Measurements from ENCODE around the gene KRT38.
A peak's percentile ranks its signal among the peaks of the same experiment; 100 is the strongest.
"Not testable (repeated sequence)": the region's sequence is repeated elsewhere in the genome, so short reads cannot be mapped to it uniquely, and the experiment has no call there.

KRT38 gene

DNA sequence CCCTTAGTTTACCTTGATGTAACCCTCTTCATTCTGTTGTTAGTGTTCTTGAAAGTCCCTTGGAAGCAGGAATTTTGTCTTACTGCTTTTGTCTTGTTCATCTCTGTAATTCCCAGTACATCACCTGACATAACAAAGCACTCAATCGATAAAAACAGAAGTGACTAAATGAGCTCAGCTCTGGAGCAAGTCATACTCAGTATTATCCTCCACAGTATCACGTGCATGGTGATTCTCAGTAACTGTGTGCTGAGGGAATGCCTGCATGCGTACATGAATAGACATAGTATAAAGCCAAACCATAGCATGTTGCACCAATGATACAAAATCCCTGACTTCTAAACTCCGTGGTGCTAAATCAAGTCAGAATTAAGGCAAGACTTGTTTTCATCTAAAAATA lies 7.2 kb downstream of the KRT38 start:
- TF ChIP-seq, protein P1, sequence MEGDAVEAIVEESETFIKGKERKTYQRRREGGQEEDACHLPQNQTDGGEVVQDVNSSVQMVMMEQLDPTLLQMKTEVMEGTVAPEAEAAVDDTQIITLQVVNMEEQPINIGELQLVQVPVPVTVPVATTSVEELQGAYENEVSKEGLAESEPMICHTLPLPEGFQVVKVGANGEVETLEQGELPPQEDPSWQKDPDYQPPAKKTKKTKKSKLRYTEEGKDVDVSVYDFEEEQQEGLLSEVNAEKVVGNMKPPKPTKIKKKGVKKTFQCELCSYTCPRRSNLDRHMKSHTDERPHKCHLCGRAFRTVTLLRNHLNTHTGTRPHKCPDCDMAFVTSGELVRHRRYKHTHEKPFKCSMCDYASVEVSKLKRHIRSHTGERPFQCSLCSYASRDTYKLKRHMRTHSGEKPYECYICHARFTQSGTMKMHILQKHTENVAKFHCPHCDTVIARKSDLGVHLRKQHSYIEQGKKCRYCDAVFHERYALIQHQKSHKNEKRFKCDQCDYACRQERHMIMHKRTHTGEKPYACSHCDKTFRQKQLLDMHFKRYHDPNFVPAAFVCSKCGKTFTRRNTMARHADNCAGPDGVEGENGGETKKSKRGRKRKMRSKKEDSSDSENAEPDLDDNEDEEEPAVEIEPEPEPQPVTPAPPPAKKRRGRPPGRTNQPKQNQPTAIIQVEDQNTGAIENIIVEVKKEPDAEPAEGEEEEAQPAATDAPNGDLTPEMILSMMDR (IDR thresholded peaks at IDR 0.05; ENCODE audit: low read depth, low read length): no peak
- in situ Hi-C loops (cut with HindIII; ENCODE audit: low sequenced_read_pairs): no loop called here
- DNase-seq (ENCODE audit: low read depth, low spot score): no peak
- no peak overlapping the region for H3K4me3 ChIP-seq (ENCODE audit: low read depth, low read length)

DNA sequence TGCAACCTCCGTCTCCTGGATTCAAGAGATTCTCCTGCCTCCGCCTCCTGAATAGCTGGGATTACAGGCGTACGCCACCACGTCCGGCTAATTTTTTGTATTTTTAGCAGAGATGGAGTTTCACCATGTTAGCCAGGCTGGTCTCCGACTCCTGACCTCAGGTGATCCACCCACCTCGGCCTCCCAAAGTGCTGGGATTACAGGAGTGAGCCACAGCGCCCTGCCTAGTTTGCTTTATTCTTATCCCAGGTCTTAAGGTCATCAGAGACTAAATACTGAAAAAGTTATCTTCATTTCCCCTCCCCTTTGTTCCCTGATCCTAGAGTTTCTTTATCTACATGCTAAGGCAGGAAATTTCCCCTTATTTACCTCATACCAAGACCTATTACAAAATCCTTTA lies 10.4 kb downstream of the KRT38 start:
- DNase-seq (ENCODE audit: low read depth, low spot score); in situ Hi-C loops (cut with HindIII; ENCODE audit: low sequenced_read_pairs); H3K4me3 ChIP-seq (ENCODE audit: low read depth, low read length): not testable (repeated sequence)

DNA sequence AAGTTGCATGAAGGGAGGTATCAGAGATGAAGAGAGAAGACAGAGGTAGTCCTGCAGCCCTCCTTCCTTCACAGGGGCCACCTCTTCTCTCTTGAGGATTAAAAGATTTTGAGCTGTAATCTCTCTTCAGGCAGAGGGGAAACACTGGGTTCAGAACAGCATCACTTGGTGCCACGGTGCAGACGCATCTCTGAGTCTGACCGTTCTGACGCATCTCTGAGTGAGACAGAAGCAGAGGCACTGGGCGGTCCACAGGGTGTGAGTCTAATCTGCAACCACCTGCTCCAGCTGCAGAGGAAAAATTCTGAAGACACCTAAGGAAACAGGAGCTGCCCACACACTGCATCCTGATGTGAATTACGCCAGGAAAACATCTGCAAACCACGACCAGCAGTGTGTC lies 11.1 kb downstream of the KRT38 start:
- in situ Hi-C loops (cut with HindIII; ENCODE audit: low sequenced_read_pairs): no loop called here
- no peak overlapping the region for H3K4me3 ChIP-seq (ENCODE audit: low read depth, low read length)
- TF ChIP-seq, protein P1 (IDR thresholded peaks at IDR 0.05; ENCODE audit: low read depth, low read length): no peak
- no peak for DNase-seq (ENCODE audit: low read depth, low spot score)

DNA sequence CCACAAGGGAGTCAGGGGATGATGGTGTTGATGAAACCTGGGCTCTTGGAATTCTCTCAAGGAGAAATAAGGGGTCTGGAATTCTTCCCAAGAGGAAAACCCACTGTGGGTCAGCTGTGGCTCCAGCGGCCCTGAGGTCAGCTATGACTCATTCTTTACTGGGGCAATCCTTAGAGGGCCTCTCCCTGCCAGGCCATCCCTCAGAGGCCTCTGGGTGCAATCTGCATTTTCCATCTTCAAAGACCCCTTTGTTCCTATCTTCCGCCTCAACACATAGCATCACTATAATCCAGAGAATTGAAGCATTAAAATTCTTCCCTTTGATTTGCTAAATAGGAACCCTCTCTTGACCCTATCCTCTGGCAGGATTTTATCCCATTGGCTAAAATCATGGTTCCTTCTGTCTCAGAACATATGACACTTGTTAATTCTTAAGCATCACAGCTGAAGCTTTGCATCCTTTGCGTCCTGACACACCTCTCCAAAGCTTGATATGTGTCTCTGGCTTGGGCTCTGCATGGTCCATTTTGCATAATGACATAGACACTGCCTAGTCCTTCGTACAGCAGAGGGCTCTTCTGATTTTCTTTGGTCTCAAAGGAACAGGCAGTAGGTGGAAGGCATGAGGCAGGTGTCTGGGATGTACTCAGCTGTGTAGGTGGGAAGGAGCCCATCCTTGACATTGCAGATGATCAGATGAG lies 12.0 kb downstream of the KRT38 start:
- TF ChIP-seq, protein P1 (IDR thresholded peaks at IDR 0.05; ENCODE audit: low read depth, low read length): no peak
- peak; percentile 40 for DNase-seq (ENCODE audit: low read depth, low spot score)
- in situ Hi-C loops (cut with HindIII; ENCODE audit: low sequenced_read_pairs): no loop called here
- H3K4me3 ChIP-seq (ENCODE audit: low read depth, low read length): no peak overlapping the region

DNA sequence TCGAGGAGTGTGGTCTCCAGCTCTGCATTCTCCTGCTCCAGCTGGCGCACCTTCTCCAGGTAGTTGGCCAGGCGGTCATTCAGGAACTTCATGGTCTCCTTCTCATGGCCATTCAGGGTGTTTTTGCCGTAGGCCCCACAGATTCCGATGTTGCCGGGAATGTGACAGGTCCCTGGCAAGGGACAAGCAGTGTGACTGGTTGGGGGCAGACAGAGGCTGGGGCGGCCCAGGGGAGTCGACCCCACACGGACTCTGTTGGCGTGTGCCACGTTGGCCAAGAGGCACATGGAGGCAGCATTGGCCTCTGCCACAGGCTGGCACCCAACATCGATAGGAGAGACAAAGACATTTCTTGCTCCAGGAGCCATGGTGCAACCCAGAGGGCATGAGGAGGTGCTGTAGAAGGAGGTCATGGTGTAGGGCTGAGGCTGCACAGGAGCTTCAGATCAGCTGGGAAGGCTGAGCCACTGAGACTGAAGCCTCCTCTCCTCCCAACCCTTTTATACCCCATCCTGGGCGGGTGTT lies 16.6 kb downstream of the KRT38 start, which contains the start of gene KRT37:
KRT37 (minus strand) TSS at position 475 of the 525 bp plus-strand sequence; CDS start at position 413, 62 bp downstream.
- no peak for DNase-seq (ENCODE audit: low read depth, low spot score)
- in situ Hi-C loops (cut with HindIII; ENCODE audit: low sequenced_read_pairs): no loop called here
- TF ChIP-seq, protein P1 (IDR thresholded peaks at IDR 0.05; ENCODE audit: low read depth, low read length): no peak
- no peak within 1 kb of the TSS for H3K4me3 ChIP-seq (ENCODE audit: low read depth, low read length)

DNA sequence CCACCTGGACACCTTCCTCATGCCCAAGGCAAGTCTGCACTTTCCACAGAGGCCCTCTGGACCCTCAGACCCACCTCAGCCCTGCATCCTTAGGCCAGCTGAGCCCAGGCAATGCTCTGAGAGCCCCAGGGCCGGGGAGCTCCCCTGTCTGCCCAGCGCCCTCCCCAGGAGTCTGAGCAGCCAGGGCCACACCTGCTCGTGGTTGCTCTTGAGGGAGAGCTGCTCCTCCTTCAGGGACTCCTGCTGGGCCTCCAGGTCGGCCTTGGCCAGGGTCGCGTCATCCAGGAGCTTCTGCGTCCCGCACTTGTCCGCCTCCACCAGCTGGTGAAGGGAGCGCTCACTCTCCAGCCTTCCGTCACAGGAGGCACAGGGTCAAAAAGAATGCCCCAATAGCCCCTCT lies 18.2 kb downstream of the KRT38 start:
- DNase-seq (ENCODE audit: low read depth, low spot score); H3K4me3 ChIP-seq (ENCODE audit: low read depth, low read length); in situ Hi-C loops (cut with HindIII; ENCODE audit: low sequenced_read_pairs): not testable (repeated sequence)

DNA sequence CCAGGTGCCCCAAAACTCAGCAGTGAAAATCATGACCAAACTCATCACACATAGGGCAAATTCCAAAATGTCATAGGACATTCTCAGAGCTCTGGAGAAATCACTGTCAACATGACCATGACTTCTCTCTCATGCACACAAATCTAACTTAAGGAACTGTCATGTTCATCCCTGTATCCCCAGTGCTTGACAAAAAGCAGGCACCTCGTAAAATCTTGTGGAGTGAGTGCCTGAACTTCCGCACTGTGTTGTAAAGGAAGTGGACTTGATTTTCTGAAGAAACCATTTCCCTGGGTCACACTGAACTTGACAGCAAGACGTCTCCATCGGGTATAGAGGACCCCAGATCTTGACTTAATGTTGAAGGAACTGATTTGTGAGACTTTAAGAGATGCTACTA lies 19.2 kb downstream of the KRT38 start:
- no peak overlapping the region for H3K4me3 ChIP-seq (ENCODE audit: low read depth, low read length)
- in situ Hi-C loops (cut with HindIII; ENCODE audit: low sequenced_read_pairs): no loop called here
- TF ChIP-seq, protein P1 (IDR thresholded peaks at IDR 0.05; ENCODE audit: low read depth, low read length): no peak
- no peak for DNase-seq (ENCODE audit: low read depth, low spot score)

Measured in astrocyte of the spinal cord (primary cell).